Left lung (tissue), 10 donors: ENCODE results near the gene HDAC9. TPM values are rescaled to one million over a fixed set of nuclear protein-coding genes. Genes with fewer than 3 reads are reported as not detected.

Experiments
- ATAC-seq: fragments of 200-7000 bp; cut with Tn5 transposase; one replicate; pipeline ENCODE4 v1.9.1; 2020; ENCODE audit warnings: moderate library complexity
- DNase-seq, 4 donors: peaks; one replicate each; pipeline ENCODE4 v3.0.0-alpha.2; 2013 to 2020
- H3K27ac ChIP-seq, 2 donors: fragments of 200-600 bp; sonication (generic) in 1 of 2; one replicate each; pipeline versions ENCODE4 v1.5.0 to v1.8.0; 2020 to 2021
- H3K27me3 ChIP-seq, 2 donors: fragments of 200-600 bp; sonication (generic) in 1 of 2; one replicate each; pipeline versions ENCODE4 v1.5.0 to v1.8.0; 2020 to 2021
- H3K36me3 ChIP-seq, 2 donors: fragments of 200-600 bp; sonication (generic) in 1 of 2; one replicate each; pipeline versions ENCODE4 v1.5.0 to v1.8.0; 2020 to 2021
- H3K4me1 ChIP-seq, 2 donors: fragments of 200-600 bp; one replicate each; pipeline ENCODE4 v1.8.0; 2021
- H3K4me3 ChIP-seq, 2 donors: fragments of 200-600 bp; sonication (generic) in 1 of 2; one replicate each; pipeline versions ENCODE4 v1.5.0 to v1.8.0; 2020 to 2021; ENCODE audit warnings: mild to moderate bottlenecking in 1 of 2
- H3K9me3 ChIP-seq, 2 donors: fragments of 200-600 bp; sonication (generic) in 1 of 2; one replicate each; pipeline versions ENCODE4 v1.5.0 to v1.8.0; 2020 to 2021
- intact Hi-C, 2 donors: fragments of 100-400 bp; cut with DNase I; formaldehyde crosslinking; loops; one replicate each; pipeline versions ENCODE4 v1.11.2 to v1.14.2; 2022
- polyA plus RNA-seq, 6 donors: library from polyadenylated mRNA; unstranded; fragments of 120-200 nt; gene quantifications; one replicate each; pipeline ENCODE4 v1.2.1, GENCODE V29; 2013; ENCODE audit not compliant: insufficient read length in 6 of 6
- total RNA-seq, 2 donors: library from RNA; stranded (reverse); fragmentation: NEBNext Ultra II Directional; extraction: Animal tissue kit (Norgen Biotek cat#: 25700); gene quantifications; one replicate each; pipeline ENCODE4 v1.2.1, GENCODE V29; 2021
- TF ChIP-seq, protein P1 (sequence below), 2 donors: fragments of 200-600 bp; sonication (generic) in 1 of 2; IDR thresholded peaks; one replicate each; pipeline versions ENCODE4 v1.5.0 to v1.8.0; 2021; ENCODE audit warnings: antibody characterized with exemption in 2 of 2
- donor health status: DM: no; HTN: yes; CAD: no.
- donor health status: DM: no; HTN: no; CAD: no.

Gene HDAC9
- total and polyA plus RNA-seq, 8 donors, result 6.7 to 13.2 (median 9.6) TPM

DNA sequence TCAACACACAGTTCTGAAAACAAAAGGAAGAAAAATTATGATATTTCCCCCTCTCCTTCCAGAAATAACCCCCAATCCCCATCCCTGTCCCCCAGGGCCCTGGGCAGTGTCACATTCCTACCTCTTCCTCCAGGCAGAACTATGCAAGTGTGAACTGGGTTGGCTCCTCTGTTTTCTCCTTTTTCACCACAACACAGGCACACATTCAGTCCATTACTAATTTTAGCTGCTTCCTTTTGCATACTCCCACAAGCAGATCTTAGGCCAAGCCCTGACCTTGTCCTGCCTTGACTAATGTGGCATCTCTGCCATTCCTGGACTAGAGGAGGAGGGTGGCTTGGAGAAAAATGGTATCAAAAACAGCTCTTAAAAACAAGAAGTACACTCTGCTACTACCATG, 208.1 kb downstream of the HDAC9 start:
- H3K4me3 ChIP-seq, result no peak overlapping the region
- no peak overlapping the region for H3K27ac ChIP-seq
- H3K36me3 ChIP-seq, result no peaks in the 10 kb centered on the region
- no peak for ATAC-seq
- H3K9me3 ChIP-seq, result no peaks in the 10 kb centered on the region
- intact Hi-C loops, result no loop called here
- no peaks in the 10 kb centered on the region for H3K4me1 ChIP-seq
- TF ChIP-seq, protein P1, sequence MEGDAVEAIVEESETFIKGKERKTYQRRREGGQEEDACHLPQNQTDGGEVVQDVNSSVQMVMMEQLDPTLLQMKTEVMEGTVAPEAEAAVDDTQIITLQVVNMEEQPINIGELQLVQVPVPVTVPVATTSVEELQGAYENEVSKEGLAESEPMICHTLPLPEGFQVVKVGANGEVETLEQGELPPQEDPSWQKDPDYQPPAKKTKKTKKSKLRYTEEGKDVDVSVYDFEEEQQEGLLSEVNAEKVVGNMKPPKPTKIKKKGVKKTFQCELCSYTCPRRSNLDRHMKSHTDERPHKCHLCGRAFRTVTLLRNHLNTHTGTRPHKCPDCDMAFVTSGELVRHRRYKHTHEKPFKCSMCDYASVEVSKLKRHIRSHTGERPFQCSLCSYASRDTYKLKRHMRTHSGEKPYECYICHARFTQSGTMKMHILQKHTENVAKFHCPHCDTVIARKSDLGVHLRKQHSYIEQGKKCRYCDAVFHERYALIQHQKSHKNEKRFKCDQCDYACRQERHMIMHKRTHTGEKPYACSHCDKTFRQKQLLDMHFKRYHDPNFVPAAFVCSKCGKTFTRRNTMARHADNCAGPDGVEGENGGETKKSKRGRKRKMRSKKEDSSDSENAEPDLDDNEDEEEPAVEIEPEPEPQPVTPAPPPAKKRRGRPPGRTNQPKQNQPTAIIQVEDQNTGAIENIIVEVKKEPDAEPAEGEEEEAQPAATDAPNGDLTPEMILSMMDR (IDR thresholded peaks at IDR 0.05), result no peak
- H3K27me3 ChIP-seq, result no peaks in the 10 kb centered on the region
- DNase-seq, result no peak

- ATAC-seq, result no peak
- intact Hi-C loops, result no loop called here
Measured at GRCh38 chr7:18706670-18707069, 211.1 kb downstream of the HDAC9 start.

GRCh38 chr7:18708204-18708603, 212.7 kb downstream of the HDAC9 start:
- no peak for DNase-seq
- Histone ChIP-seq H3K27me3 (no peaks in the 10 kb centered on the region), H3K9me3 (no peaks in the 10 kb centered on the region), H3K36me3 (no peaks in the 10 kb centered on the region), H3K27ac (no peak overlapping the region), H3K4me1 (no peaks in the 10 kb centered on the region), H3K4me3 (no peak overlapping the region)
- intact Hi-C loops, result no loop called here
- TF ChIP-seq, protein P1 (IDR thresholded peaks at IDR 0.05), result no peak
- ATAC-seq, result no peak

More at GRCh38 chr7:18706670-18707069, 211.1 kb downstream of the HDAC9 start:
- no peak for DNase-seq
- no peak overlapping the region for H3K4me3 ChIP-seq
- H3K36me3 ChIP-seq, result no peaks in the 10 kb centered on the region
- H3K4me1 ChIP-seq, result no peaks in the 10 kb centered on the region
- H3K27me3 ChIP-seq, result no peaks in the 10 kb centered on the region
- H3K27ac ChIP-seq, result no peak overlapping the region
- no peaks in the 10 kb centered on the region for H3K9me3 ChIP-seq
- TF ChIP-seq, protein P1 (IDR thresholded peaks at IDR 0.05), result no peak

GRCh38 chr7:18715988-18716387, 220.4 kb downstream of the HDAC9 start:
- no peak overlapping the region for H3K27ac ChIP-seq
- no peak for ATAC-seq

DNA sequence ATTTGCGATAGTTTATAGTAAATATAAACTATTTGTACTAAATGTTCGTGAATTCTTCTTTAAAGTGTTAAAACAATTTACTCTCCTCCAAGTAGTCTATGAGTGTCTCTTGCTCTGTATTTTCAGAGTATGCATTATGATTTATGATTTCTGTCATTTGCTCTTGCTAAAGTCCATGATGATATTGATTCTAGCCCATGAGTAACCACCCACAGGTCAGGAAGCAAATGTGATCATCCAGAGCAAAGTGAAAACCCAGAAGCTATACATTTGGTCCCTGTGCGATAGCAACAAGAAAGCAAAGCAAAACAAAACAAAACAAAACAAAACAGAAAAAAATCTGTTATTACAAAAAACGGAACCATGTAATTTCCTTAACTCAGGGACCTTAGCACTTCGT, 225.9 kb downstream of the HDAC9 start:
- Histone ChIP-seq H3K4me3 (no peak overlapping the region), H3K36me3 (no peaks in the 10 kb centered on the region), H3K27me3 (no peaks in the 10 kb centered on the region), H3K27ac (no peak overlapping the region), H3K9me3 (no peaks in the 10 kb centered on the region), H3K4me1 (no peaks in the 10 kb centered on the region)
- intact Hi-C loops, result no loop called here
- TF ChIP-seq, protein P1 (IDR thresholded peaks at IDR 0.05), result no peak
- ATAC-seq, result no peak
- no peak for DNase-seq

More at GRCh38 chr7:18715988-18716387, 220.4 kb downstream of the HDAC9 start:
- intact Hi-C loops, result no loop called here
- Histone ChIP-seq H3K36me3 (no peaks in the 10 kb centered on the region), H3K27me3 (no peaks in the 10 kb centered on the region), H3K4me1 (no peaks in the 10 kb centered on the region), H3K9me3 (no peaks in the 10 kb centered on the region), H3K4me3 (no peak overlapping the region)
- no peak for DNase-seq
- TF ChIP-seq, protein P1 (IDR thresholded peaks at IDR 0.05), result no peak
